Ascending aorta (tissue), 2 donors: ENCODE results near the gene RTKN2. TPM values are rescaled to one million over a fixed set of nuclear protein-coding genes. Genes with fewer than 3 reads are reported as not detected.

Experiments
- DNase-seq, 2 donors: peaks; one replicate each; pipeline ENCODE4 v3.0.0-alpha.2; 2019; ENCODE audit warnings: low spot score in 2 of 2
- H3K27ac ChIP-seq, 2 donors: fragments of 200-600 bp; sonication (generic); one replicate each; pipeline ENCODE4 v1.5.1; 2016 to 2017; ENCODE audit warnings: mild to moderate bottlenecking in 1 of 2
- H3K27me3 ChIP-seq: fragments of 200-600 bp; sonication (generic); one replicate; pipeline ENCODE4 v1.5.1; 2017
- H3K36me3 ChIP-seq, 2 donors: fragments of 200-600 bp; sonication (generic); one replicate each; pipeline ENCODE4 v1.5.1; 2016
- H3K4me1 ChIP-seq, 2 donors: fragments of 200-600 bp; sonication (generic); one replicate each; pipeline ENCODE4 v1.5.1; 2016 to 2017; ENCODE audit warnings: mild to moderate bottlenecking in 1 of 2
- H3K4me3 ChIP-seq, 2 donors: fragments of 200-600 bp; sonication (generic); one replicate each; pipeline ENCODE4 v1.5.1; 2016 to 2017; ENCODE audit warnings: mild to moderate bottlenecking in 1 of 2
- H3K9me3 ChIP-seq, 2 donors: fragments of 200-600 bp; sonication (generic); one replicate each; pipeline ENCODE4 v1.5.1; 2016
- intact Hi-C: fragments of 100-400 bp; cut with DNase I; formaldehyde crosslinking; loops from one replicate; pipeline ENCODE4 v1.15.1; 2023
- total RNA-seq: library from RNA; depleted of rRNA; stranded (reverse); fragments of >200 nt; gene quantifications from one replicate; pipeline ENCODE4 v1.1.0, GENCODE V29; 2016
- TF ChIP-seq, protein P1 (sequence below), 3 experiments: fragments of 200-600 bp in 2 of 3; fragments of 450-650 bp in 1 of 3; sonication (generic) in 2 of 3; IDR thresholded peaks; one replicate each; pipeline ENCODE4 v1.5.1; 2016 to 2019; ENCODE audit warnings: antibody characterized with exemption in 3 of 3, mild to moderate bottlenecking in 1 of 3, moderate library complexity in 1 of 3

Gene RTKN2
- total RNA-seq, 1 donor from 2014 or later, result not detected

DNA sequence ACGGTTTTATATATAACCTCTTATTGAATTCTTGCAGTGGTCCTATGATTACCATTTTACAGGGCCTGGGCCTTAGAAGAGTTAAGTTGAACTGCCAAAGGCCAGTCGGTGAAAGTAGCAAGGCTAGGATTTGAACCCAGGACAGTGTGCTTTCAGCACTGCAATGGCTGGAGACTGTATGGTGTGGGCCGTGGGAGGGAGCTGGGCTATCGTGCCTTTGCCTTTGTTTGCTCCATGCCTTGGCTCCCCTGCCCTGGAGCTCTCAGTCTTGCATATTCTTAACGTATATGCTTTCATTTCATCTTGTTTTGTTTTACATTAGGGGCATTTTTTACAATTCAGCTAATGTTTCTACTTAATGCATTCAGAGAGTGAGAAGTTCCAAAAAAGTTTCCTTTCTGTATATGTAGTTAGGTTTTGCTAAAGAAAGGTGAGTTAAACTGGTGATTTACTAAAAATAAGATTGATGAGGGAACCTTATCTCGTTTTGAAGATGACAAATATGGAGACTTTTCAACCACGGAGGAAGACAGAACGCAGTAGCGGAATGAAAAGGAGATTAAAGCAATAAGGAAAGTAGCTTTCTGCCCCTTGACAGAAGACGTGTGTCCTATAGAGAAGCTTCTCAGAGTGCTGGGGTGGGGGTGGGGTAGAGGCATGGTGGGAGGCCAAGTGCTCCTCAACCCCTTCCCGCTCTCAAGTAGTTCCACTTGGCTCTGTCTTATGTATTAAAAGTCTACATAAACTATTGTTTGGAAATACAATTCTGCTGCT is 82.5 kb downstream of the RTKN2 start:
- TF ChIP-seq, protein P1, sequence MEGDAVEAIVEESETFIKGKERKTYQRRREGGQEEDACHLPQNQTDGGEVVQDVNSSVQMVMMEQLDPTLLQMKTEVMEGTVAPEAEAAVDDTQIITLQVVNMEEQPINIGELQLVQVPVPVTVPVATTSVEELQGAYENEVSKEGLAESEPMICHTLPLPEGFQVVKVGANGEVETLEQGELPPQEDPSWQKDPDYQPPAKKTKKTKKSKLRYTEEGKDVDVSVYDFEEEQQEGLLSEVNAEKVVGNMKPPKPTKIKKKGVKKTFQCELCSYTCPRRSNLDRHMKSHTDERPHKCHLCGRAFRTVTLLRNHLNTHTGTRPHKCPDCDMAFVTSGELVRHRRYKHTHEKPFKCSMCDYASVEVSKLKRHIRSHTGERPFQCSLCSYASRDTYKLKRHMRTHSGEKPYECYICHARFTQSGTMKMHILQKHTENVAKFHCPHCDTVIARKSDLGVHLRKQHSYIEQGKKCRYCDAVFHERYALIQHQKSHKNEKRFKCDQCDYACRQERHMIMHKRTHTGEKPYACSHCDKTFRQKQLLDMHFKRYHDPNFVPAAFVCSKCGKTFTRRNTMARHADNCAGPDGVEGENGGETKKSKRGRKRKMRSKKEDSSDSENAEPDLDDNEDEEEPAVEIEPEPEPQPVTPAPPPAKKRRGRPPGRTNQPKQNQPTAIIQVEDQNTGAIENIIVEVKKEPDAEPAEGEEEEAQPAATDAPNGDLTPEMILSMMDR (IDR thresholded peaks at IDR 0.05), result no peak
- Histone ChIP-seq H3K27me3 (no peaks in the 10 kb centered on the region), H3K4me1 (peaks cover 0 to 7% of the 10 kb centered on the region in 2 donors), H3K9me3 (no peaks in the 10 kb centered on the region), H3K36me3 (no peaks in the 10 kb centered on the region), H3K27ac (peak overlapping the region; percentile 17 to 76), H3K4me3 (peak overlapping the region in 1 of 2 donors; percentile 5)
- intact Hi-C loops, result loop anchor here (5.0 kb wide), 3 partner anchors 46 to 149 kb away; no protein-coding TSS in a partner anchor
- no peak for DNase-seq

DNA sequence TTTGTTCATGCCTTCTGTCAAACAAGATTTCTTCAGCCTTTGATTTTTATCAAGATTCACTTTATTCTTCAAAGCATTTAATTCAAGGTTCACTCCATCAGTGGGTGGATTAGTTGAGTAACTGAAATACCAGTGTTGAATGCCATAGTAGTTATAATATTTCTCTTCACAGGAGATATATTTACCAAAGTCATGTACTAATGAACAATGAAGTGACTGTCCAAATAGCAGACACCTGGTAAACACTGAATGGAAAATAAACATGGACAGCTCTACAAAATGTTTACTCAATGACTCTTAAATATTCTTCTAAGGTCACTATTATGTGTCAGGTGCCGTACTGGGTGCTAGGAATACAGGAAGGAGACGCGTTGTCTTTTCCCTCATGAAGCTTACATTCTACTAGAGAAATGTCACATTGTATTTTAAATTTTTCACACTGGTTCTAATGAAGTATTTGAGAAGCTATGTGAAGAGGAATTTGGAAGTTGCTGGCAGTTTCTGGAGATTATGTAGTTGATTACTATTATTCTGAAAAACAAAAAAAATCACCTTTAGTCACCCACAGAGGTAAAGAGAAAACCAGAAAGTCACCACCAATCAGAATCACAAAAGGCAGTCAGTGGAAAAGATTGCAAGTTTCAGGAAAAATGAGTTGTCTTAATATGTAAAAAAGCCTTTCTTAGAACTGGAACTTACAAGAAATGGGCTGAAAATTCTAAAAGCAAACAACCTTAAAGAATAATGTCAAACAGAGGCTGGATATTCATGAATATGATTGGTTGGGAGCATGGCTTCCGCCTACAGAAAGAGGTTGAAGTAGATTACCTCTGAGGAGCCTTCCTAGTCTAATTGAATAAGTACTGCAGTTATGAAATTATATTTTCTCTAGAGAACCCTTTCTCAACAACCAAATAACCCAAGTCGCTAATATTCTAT is 84.5 kb downstream of the RTKN2 start:
- Histone ChIP-seq H3K9me3 (no peaks in the 10 kb centered on the region), H3K27me3 (no peaks in the 10 kb centered on the region), H3K27ac (peak overlapping the region; percentile 36 to 76), H3K4me1 (peaks cover 0 to 7% of the 10 kb centered on the region in 2 donors), H3K4me3 (no peak overlapping the region), H3K36me3 (no peaks in the 10 kb centered on the region)
- TF ChIP-seq, protein P1 (IDR thresholded peaks at IDR 0.05), result no peak
- intact Hi-C loops, result no loop called here
- DNase-seq, result no peak

DNA sequence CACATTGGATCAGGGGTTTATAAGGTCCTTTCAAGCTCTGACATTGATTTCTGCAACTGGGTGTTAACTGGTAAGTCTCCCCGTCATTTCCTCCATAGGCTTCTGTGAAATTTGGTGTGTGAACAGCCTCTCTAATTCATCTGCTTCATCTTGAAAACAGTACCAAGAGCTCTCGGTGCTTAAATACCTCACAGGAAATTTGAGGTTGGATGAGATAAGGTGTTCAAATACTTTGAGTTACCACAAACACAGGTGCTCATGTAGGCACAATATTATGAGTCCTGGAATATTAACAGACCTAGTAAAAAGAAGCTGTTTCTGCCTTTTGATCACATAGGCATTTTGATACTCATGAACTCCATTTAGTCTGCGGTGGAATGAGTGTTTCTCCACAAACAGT is 85.2 kb downstream of the RTKN2 start:
- H3K27me3 ChIP-seq, result no peaks in the 10 kb centered on the region
- H3K36me3 ChIP-seq, result no peaks in the 10 kb centered on the region
- DNase-seq, result no peak
- intact Hi-C loops, result no loop called here
- H3K9me3 ChIP-seq, result no peaks in the 10 kb centered on the region
- H3K4me3 ChIP-seq, result no peak overlapping the region
- TF ChIP-seq, protein P1 (IDR thresholded peaks at IDR 0.05), result no peak
- H3K27ac ChIP-seq, result no peak overlapping the region
- peaks cover 0 to 7% of the 10 kb centered on the region in 2 donors for H3K4me1 ChIP-seq

DNA sequence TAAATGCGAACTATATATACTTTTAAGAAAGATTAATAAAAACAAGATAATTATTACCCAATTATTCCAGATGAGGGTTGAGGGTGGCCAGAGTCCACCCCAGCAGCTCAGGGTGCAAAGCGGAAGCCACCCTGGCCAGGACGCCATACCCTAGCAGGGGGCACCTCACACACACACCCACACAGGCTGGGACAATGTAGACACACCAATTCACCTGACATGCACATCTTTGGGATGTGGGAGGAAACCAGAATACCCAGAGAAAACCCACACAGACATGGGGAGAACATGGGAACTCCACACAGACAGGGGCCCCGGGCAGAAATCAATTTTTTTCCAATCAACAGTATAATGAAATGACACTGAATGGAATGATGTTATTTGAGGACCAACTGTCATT is 86.0 kb downstream of the RTKN2 start:
- peaks cover 0 to 4% of the 10 kb centered on the region in 2 donors for H3K9me3 ChIP-seq
- TF ChIP-seq, protein P1 (IDR thresholded peaks at IDR 0.05), result no peak
- no peaks in the 10 kb centered on the region for H3K36me3 ChIP-seq
- intact Hi-C loops, result no loop called here
- no peak overlapping the region for H3K4me3 ChIP-seq
- peaks cover 0 to 7% of the 10 kb centered on the region in 2 donors for H3K4me1 ChIP-seq
- no peak overlapping the region for H3K27ac ChIP-seq
- DNase-seq, result no peak
- no peaks in the 10 kb centered on the region for H3K27me3 ChIP-seq

DNA sequence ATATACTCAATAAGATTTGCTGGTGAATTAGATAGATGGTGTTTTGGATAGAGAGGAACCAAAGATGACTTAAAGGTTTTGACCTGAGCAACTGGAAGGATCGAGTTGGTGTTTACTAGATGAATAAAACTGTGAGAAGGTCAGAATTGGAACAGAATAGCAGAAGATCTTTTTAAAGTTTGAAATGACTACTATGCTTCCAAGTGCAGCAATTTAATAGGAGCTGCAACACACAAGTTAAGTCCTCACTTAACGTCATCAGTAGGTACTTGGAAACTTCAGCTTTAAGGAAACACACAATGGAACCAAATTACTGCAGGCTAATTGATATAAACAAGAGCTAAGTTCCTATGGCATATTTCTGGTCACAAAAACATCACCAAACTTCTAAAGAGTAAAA is 86.5 kb downstream of the RTKN2 start:
- Histone ChIP-seq H3K4me3 (no peak overlapping the region), H3K4me1 (peaks cover 0 to 4% of the 10 kb centered on the region in 2 donors), H3K9me3 (peaks cover 0 to 5% of the 10 kb centered on the region in 2 donors), H3K36me3 (no peaks in the 10 kb centered on the region), H3K27me3 (no peaks in the 10 kb centered on the region), H3K27ac (no peak overlapping the region)
- intact Hi-C loops, result no loop called here
- DNase-seq, result no peak
- TF ChIP-seq, protein P1 (IDR thresholded peaks at IDR 0.05), result no peak
